Measurements from ENCODE around the gene TOGARAM1.

DNA sequence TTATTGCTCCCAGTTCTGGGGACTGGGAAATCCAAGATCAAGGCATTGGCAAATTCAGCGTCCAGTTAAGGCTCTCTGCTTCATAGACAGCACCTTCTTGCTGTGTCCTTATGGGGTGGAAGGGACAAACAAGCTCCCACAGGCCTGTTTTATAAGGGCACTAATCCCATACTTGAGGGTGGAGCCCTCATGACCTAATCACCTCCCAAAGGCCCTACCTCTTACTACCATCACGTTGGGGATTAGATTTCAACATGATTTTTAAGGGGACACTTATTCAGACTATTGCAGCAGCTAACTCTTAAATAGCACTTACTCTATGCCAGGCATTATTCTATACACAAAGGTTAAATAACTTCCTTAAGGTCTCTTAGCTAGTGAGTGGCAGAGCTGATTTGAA lies 17.3 kb downstream of the TOGARAM1 start:
- TF ChIP-seq, protein P1, sequence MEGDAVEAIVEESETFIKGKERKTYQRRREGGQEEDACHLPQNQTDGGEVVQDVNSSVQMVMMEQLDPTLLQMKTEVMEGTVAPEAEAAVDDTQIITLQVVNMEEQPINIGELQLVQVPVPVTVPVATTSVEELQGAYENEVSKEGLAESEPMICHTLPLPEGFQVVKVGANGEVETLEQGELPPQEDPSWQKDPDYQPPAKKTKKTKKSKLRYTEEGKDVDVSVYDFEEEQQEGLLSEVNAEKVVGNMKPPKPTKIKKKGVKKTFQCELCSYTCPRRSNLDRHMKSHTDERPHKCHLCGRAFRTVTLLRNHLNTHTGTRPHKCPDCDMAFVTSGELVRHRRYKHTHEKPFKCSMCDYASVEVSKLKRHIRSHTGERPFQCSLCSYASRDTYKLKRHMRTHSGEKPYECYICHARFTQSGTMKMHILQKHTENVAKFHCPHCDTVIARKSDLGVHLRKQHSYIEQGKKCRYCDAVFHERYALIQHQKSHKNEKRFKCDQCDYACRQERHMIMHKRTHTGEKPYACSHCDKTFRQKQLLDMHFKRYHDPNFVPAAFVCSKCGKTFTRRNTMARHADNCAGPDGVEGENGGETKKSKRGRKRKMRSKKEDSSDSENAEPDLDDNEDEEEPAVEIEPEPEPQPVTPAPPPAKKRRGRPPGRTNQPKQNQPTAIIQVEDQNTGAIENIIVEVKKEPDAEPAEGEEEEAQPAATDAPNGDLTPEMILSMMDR (IDR thresholded peaks at IDR 0.05): no peak
- TF ChIP-seq POLR2A (IDR thresholded peaks at IDR 0.05) (no peak), EP300 (IDR thresholded peaks at IDR 0.05) (no peak)
